CD4-positive, alpha-beta T cell treated with Interleukin-6 at 100 ng/mL for 8 hours (primary cell): ENCODE results near the gene IPO11.
A peak's percentile ranks its signal among the peaks of the same experiment; 100 is the strongest.
"Not testable (repeated sequence)": the region's sequence is repeated elsewhere in the genome, so short reads cannot be mapped to it uniquely, and the experiment has no call there.

Experiments used
- DNase-seq: peaks from one replicate; pipeline ENCODE4 v3.0.0-alpha.2; 2020; ENCODE audit warnings: mixed read lengths, low spot score

Gene IPO11

DNA sequence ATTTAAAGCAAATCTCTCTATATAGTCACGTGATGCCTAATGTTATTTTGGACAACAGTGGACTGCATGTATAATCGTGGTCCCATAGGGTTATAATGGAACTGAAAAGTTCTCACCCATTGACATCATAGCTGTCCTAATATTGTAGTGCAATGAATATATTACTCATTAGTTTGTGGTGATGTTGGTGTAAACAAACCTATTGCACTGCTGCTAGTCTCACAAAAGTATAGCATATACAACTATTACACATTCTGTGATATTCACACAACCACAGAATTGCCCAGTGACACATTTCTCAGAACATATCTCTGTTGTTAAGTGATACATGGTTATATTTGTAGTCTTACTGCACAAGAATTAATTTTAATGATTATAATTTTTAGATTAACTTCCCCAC lies 37.7 kb downstream of the IPO11 start:
- DNase-seq = no peak

DNA sequence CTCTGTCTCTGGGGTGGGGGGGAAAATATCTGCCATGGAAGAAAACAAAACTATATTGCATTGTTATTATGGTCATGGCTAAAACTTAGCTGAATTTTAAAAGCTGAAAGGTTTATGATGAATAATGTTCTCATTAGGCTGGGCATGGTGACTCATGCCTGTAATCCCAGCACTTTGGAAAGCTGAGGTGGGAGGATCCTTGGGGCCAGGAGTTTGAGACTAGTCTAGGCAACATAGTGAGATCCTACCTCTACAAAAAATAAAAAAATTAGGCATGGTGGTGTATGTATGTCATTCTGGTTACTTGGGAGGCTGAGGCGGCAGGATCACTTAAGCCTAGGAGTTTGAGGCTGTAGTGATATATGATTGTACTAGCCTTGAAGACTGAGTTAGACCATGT lies 44.5 kb downstream of the IPO11 start:
- no peak for DNase-seq

GRCh38 chr5:62460578-62460983 lies 48.0 kb downstream of the IPO11 start:
- peak; percentile 18 for DNase-seq

- no peak for DNase-seq
Measured at GRCh38 chr5:62461561-62461960, 49.0 kb downstream of the IPO11 start.

GRCh38 chr5:62465985-62466925 lies 53.7 kb downstream of the IPO11 start:
- no peak for DNase-seq

DNA sequence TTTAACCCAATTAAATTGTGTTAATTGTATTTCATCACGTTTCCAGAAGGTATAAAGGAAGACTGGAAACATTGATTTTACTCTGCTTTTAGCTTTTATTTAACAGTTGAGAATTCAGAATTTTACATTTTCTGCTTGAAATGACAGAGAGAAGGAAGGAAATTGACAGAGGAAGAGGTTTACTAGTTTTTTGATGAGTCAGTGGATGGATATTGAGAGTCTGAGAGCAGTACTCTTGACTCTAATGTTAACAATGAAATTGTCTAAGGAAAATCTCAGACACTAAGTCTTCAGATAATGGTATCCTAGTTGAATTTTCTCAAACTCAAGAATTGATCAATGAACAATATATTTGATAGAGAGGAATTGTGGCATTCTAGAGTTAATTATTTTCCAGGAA lies 60.6 kb downstream of the IPO11 start:
- no peak for DNase-seq

DNA sequence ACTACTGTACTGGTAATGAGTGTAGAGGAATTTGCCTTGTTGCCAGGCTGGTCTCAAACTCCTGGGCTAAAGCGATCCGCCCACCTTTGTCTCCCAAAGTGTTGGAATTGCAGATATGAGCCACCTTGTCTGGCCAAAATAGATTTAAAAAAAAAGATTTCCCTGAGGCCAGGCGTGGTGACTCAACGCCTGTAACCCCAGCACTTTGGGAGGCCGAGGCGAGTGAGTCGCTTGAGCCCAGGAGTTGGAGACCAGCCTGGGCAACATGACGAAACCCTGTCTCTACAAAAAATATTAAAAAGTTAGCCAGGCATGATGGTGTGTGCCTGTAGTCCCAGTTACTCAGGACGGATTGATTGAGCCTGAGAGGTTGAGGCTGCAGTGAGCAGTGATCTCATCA lies 62.5 kb downstream of the IPO11 start:
- no peak for DNase-seq

DNA sequence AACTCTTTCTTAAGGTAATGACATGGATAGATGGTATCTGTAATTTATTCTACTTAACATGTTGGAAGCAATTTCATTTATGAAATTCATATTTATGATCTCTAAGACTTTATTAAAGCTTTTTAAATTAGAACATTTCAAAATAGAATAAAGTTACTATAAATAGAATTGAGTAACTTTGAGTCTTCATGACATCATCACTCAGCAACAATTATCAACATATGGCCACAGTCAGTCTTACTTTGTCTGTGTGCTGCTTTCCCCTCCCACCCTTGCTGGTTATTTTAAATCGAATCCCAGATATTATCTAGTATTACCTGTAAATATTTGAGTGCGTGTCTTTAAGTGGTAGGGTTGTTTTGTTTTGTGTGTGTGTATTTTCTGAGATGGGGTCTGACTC lies 65.2 kb downstream of the IPO11 start:
- DNase-seq = no peak

DNA sequence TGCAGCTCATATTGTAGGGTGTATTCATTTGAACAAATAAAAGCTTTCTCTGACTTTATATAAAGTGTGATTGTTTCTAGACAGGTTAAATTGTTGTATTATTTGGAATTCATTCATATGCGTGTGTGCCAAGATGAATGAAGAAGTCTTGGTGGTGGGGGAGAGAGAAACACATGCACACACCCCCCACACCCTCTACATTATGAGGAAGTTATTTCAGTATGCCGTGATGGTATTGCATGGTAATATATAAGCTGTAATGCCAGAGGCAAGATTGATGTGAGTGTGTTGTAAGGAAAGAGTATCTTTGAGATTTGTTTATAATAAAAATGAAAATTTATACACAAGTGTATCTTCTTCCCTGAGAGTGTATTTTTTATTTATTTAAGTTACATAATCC lies 71.0 kb downstream of the IPO11 start:
- DNase-seq = no peak

GRCh38 chr5:62486672-62487071 lies 74.1 kb downstream of the IPO11 start:
- DNase-seq = no peak

DNA sequence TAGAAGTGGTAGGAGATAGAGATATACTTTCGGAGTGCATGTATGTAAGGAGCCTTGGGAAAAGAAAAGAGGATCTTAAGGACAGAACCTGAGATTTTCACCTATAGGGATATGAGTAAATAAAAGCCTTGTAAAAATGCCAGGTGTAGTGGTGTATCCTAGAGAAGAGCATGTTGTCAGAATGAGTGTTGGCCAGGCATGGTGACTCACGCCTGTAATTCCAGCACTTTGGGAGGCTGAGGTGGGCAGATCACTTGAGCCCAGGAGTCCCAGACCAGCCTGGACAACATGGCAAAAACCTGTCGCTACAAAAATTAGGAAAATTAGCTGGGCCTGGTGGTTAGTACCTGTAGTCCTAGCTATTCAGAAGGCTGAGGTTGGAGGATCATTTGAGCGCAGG lies 76.0 kb downstream of the IPO11 start:
- no peak for DNase-seq

DNA sequence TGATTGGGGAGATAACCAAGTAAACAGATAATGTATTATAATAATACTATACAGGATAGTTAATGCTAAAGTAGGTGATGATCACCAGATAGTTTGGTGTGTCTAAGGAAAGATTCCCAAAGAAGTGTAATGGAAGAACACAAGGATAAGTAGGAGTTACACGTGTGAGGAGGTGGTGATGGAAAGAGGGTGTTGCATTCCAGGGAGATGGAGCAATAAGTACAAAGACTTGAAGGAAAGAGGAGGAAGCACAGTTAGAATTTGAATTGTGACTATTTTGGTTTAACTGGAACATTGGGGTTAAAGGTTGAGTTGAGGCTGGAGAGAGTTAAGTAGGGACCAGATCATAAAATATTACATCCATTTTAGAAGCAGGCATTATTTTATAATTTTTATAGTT lies 76.9 kb downstream of the IPO11 start:
- no peak for DNase-seq

GRCh38 chr5:62494772-62495171 lies 82.2 kb downstream of the IPO11 start:
- no peak for DNase-seq

DNA sequence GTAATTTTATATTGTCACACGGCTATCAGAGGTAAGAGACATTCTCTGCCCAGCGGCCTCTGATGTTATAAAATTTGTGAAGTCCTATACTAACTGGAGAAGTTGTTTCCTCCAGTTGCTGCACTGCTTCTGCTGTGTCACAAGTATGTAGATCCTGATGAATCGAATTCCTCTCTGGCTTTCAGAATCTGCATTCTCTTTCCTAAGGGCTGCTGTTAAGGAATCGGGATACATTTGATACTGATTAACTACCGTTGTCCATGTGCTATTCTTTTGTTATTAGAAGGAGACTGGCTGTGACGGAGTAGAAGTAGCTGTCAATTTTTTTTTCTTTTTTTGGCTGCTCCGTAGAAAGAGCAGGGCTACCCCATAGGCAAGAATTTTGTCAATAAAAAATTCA lies 84.3 kb downstream of the IPO11 start:
- DNase-seq = no peak

DNA sequence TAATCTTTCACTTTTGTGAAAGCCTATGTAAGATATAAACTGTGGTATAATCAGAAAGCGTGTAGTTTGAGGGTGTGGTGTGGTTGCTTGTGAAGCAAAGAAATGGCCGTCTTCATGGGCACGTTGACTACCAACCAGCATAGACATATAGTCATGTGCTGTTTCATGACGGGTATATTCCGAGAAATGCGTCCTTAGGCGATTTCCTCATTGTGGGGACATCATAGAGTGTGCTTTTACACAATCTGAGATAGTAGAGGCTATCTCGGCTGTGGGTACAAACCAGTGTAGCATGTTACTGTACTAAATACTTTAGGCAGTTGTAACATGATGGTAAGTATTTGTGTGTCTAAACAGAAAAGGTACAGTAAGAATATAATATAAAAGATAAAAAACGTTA lies 86.4 kb downstream of the IPO11 start:
- DNase-seq = no peak

DNA sequence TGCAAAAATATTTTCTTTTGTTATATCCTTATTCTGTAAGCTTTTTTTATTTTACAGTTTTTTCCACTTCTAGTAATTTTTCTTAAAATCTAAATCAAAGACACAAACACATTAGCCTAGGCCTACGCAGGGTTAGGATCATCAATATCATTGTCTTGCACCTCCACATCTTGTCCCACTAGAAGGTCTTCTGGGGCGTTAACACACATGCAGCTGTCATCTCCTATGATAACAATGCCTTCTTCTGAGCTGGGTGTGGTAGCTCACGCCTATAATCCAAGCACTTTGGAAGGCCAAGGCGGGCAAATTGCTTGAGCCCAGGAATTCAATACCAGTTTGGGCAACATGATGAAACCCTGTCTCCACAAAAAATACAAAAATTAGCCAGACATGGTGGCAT lies 87.2 kb downstream of the IPO11 start:
- DNase-seq = no peak

DNA sequence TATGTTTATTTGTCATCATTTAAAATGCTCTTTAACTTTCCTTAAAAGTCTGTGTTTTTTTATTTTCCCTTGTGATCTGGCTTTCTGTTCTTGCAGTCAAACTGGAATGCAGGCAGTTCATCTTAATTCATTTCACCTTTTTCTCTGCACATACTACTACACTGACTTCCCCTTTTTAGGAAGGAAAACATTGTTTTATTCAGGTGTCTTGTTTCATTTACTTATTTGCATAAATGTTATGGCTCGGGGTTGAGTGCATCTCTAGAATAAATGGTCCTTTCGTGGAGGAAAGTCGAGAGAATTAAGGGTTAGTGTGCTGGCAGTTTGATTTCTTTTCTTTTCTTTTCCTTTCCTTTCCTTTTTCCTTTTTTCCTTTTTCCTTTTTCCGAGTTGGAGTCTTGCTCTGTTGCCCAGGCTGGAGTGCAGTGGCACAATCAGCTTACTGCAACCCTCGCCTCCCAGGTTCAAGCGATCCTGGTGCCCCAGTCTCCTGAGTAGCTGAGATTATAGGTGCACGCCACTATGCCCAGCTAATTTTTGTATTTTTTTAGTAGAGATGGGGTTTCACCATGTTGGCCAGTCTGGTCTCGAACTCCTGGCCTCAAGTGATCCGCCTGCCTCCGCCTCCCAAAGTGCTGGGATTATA lies 90.0 kb downstream of the IPO11 start:
- no peak for DNase-seq

DNA sequence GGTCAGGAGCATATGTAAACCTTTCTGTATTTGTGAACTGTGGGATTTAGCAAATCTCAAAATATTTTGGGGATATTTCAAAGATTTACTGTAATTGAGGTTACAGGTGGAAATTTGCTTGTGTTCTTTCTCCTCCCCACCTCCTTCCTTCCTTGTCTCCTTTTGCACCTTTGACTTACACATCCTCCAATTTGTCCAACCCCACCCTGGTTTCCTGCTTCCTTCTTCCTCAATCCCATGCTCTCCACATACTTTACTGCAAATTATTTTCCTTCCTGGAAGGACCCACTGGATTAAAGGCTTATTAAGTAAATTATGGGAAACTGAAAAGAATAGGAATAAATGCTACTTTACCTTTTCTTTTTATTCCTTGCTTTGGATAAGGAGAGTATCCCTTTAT lies 91.6 kb downstream of the IPO11 start:
- no peak for DNase-seq

- no peak for DNase-seq
Measured at GRCh38 chr5:62506659-62507460, 94.3 kb downstream of the IPO11 start.

DNA sequence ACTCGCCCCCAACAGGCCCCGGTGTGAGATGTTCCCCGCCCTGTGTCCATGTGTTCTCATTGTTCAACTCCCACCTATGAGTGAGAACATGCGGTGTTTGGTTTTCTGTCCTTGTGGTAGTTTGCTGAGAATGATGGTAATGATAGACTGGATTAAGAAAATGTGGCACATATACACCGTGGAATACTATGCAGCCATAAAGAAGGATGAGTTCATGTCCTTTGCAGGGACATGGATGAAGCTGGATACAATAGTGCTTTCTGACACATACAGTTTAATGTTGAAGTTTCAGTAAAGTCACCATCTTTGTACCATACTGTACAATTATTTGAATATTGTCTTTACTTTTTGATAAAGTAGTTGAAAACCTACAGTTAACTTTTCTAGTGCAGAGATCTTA lies 96.2 kb downstream of the IPO11 start:
- not testable (repeated sequence) for DNase-seq

- DNase-seq = no peak
Measured at GRCh38 chr5:62509806-62510205, 97.2 kb downstream of the IPO11 start.

DNA sequence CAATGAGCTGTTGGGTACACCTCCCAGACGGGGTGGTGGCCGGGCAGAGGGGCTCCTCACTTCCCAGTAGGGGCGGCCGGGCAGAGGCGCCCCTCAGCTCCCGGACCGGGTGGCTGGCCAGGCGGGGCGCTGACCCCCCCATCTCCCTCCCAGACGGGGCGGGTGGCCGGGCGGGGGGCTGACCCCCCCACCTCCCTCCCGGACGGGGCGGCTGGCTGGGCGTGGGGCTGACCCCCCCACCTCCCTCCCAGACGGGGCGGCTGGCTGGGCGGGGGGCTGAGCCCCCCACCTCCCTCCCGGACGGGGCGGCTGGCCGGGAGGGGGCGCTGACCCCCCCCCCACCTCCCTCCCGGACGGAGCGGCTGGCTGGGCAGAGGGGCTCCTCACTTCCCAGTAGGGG lies 100.5 kb downstream of the IPO11 start:
- not testable (repeated sequence) for DNase-seq
